NCI-H2107 treated with DMSO at 0.1 percent for 48 hours (cell line): ENCODE data around the gene PDCD10.
A peak's percentile ranks its signal among the peaks of the same experiment; 100 is the strongest.

ENCODE experiments used
- DNase-seq: peaks from one replicate; lab custom pipeline; 2025; ENCODE audit not compliant: unreplicated experiment; lab: John Stamatoyannopoulos, UW

The PDCD10 gene

DNA sequence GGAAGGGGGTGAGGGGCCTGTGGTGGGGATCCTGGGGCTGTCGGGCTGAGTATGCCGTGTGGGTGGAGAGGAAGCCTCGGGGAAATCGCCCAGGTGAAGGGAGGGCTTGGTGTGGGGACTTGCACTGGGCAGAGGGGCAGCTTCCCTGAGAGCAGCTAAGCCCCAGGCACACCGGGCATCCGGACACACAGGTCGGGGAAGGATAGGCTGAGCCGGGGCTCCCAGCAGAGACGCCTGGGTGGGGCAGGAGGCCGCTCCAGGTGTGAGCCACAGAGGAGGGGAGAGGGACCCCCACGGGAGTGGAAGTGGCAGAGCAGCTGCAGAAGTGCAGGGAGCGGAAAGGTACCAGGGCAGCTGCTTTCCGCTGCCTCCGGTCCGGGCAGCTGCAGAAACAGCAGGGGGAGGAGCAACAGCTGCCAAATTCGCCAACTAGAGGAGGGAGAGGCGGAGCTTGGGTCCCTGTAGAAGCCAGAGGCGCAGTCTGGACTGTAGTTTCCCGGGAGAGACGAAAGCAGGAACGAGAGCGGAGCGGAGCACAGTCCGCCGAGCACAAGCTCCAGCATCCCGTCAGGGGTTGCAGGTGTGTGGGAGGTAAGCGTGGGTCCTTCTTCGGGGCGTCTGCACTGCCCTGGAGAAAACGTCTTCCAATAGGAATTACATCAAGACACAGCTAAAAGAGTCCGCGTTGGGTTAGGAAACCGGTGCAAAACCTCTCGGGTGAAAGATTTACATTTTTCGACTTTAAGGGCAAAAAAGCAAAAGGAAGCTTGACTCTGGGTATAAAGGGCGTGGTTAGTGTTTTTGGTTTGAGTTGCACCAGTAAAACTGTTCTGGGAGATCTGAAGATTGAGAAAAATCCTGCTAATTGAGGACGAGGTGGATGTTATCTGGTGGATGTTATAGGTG lies 794 bp upstream of the PDCD10 start, which contains the start of gene SERPINI1:
Gene SERPINI1, plus strand, starts transcription at position 489 of the 906 bp plus-strand sequence. CDS start 53,408 bp downstream, outside the sequence.
- peak; percentile 98 for DNase-seq

DNA sequence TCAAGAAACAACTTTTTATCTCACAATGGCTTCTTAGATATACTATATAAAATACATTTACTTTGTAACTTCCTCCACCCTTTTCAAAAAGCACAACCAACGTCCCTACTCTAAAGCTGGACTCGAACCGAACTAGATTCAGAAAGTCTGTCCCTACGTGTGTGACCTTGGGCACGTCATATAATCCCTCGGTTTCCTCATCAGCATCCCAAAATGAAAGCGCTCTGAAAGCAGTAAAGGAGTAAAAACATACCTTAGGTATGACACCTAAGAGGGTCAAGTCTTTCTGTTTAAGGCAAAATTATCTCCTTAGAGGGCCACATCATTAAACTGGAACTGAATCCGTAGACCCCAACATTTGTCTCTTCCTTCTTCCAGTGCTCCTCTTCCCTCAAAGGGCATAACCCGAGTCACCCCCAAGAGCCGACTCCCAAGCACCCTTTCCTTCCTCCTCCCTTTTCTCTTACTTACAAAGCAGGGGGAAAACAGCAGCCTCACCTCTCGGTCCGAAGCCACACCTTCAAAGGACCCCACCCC lies 663 bp downstream of the PDCD10 start:
- DNase-seq = peak; percentile 38

DNA sequence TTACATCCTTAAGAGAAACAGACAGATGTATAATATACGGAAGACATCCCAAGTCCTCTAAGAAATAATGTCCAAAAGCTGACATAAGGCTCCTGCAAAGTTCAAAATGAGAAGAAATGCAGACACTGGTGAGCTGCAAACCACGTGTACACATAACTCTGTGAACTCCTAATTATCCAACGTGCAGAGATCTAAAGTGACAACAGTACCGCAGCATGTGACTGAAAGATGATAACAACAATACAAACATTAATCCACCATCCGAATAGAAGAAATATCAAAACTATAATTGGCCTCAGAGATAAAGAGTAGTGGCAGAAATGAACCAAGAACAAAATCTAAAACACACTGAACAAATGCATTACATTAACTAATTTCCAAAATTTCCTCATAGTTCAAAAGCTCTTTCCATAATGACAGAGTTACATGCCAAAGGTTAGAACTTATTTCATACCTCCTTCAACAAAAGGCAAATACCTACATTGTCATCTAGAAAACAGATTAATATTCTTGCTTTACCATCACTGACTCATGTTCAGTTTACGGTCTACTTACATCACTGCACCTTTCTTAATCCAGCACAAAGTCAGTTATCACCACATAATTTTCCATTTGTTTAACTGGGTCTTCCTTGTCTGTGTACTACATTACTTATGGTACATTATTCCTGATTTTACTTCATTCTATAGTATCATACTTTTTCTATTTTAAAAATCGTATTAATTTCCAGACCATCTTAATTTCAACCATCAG lies 2.2 kb downstream of the PDCD10 start:
- no peak for DNase-seq

DNA sequence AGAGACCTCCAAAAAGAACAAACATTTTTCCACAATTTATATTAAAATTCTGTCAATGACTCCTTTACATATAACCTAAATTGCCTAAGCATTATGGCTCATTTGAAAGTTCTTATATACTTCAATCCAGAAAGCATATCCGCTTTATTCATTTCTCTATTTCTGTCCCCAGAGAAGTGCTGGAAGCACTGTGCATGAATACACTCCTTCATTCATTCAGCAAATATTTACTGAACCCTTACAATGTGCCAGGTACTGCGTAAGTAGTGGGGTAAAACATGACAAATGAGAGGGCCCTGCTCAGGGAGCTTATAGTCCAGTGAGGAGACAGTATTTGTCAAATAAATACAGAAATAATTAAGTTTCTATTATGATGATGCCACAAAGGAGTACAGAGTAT lies 3.3 kb downstream of the PDCD10 start:
- DNase-seq = no peak

DNA sequence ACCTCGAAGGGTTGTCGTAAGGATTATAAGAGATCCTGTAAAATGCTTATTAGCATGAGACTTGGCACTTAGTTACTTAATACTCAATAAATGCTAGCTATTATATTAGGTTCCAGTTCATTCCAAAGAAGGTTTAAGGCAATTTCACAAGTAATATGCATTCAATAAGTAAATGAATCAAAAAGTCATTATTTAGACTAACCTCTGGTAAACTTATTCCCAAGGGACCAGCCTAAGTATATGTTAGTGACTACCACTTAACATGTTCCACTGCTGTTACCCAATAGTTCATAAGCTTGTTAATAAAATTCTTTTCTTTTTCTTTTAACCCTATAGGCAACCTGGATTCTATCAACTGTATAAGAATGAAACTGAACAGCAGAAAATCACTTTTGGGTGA lies 5.1 kb downstream of the PDCD10 start:
- no peak for DNase-seq

DNA sequence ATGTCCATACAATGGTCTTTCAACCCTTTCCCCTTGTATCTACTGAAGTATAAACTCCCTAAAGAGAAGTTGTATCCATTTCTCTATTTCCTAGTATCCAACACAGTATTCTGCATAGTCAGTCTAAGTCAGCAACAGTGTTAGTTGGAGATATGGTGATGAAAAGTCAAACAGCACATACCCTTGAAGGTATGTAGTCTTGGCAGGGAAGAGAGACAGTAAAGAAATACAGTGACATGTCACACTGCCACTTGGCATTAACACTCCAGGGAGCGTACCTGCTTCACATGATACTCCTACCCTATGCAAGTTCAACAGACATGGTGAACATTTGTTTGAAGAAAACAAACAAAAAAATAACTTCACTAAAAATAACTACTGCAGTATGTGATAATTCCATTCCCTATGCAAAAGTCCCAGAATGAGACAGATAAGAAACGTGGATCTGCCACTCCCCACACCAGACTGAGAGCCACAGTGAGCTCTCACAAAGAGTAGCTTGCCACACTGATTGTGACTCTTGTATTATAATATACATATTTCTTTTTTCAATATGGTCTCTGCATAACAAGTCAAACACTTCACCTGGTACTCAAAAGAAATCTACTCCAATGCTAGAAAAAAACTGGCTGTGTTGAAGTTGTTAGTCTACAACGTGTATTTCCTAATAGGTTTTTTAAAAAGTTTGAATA lies 5.9 kb downstream of the PDCD10 start:
- no peak for DNase-seq

DNA sequence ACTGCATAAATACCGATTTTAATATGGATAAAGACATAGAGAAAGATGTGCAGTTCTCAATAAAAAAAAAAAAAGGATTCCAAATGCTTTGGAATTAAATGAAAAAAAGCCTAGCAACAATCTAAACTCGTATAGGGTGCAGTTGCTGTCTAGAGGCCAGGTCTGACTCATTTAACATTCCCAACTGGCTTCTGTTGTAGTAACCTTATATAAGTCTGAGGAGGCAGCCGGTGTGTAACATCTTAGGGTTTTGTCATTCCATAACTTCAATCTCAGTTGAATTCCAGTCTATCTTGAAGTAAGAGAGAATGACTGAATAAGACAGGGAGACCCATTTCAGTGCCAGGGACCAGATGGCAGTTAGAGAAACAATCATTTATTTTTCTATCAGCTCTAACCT lies 6.5 kb downstream of the PDCD10 start:
- DNase-seq = no peak

DNA sequence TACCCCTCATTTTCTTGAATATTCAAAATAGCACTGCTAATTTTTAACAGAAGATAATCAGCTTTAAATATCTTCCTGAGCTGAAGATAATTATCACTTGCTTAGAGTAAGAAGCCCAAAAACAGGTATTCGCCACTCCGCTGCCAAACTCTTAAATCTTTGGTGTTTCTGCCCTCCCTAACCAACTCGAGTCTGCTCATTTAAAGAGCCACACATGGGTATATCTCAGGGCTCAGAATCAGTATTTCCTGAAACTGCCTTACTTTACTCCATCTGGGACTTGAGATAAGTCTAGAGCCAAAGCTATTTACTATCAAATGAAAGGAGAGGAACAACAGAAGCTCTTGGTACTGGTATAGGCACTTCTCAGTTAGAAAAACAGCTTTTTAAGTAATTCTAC lies 10.8 kb downstream of the PDCD10 start:
- DNase-seq = no peak

DNA sequence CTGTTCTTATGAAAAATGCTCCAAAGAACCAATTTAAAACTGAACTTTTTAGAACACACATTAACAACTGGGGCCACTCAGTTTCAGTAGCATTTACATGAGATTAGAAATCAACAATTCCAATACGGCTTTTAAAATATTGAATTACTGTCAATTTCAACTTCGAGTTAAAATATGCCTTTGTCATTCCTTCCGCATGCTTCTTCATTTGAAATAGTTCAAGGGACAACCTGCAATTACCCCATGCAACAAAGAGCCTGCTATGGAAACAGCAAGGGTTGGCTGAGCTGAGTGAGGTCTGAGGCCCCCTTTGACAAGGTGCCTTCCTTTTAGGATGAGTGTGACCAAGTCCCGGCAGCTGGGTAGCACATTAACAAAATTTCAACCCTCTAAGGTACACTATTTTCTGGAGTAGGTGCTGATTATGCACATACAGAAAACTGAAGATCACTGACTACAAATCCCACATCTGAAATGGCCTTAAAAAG lies 11.6 kb downstream of the PDCD10 start:
- DNase-seq = no peak

DNA sequence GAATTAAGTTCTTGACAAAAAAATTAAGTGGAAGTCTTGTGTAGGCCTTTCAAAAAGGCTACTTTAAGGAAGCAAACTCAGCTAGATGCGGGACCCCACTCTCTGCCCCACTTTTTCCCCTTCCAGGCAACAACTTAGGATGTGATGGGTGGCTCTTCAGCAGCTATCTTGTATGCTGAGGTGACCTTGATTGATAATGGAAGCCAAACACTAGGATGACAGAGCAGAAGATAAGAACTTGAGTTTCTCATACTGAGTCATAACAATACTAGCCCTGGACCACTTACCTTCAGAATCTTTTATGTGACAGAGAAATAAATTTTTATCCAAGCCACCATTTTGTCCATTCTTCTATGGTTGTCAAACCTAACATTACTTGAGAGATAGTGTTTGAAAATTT lies 16.1 kb downstream of the PDCD10 start:
- DNase-seq = no peak

DNA sequence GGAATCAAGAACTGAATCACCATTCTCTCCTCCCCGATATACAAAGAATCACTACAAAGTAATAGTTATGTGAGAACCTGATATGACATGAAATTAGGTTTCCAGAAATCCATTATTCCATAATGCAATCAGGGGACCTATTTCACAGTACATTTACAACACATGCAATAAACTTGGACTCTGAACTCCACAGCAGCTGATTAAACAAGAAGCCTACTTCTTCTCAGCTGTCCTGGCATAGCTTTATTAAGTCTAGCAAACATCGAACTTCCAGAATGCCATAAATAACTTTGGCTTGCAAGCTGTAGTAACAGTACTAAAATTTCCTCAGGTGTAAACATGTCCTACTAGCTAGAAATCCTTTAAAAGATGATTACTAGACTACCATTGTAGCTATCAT lies 17.8 kb downstream of the PDCD10 start:
- no peak for DNase-seq

DNA sequence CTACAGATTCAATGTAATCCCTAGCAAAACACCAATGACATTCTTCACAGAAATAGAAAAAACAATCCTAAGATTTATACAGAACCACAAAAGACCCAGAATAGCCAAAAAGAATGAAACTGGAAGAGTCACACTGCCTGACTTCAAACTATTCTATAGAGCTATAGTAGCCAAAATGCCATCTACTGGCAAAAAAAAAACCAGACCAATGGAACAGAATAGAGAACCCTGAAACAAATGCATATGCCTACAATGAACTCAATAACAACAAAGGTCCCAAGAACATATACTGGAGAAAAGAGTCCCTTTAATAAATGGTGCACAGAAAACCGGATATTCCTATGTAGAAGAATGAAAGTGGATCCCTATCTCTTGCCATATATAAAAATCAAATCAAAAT lies 19.8 kb downstream of the PDCD10 start:
- no peak for DNase-seq

DNA sequence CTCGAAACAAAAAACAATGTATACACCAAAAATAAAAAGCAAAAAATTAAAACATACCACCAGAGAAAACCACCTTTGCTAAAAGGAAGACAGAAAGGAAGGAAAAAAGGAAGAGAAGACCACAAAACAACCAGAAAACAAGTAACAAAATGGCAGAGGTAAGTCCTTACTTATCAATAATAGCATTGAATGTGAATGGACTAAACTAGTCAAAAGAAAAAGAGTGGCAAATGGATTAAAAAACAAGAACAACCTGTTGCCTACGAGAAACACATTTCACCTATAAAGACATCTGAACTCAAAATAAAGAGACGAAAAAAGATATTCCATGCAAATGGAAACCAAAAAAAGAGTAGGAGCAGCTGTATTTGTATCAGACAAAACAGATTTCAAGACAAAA lies 22.2 kb downstream of the PDCD10 start:
- no peak for DNase-seq

DNA sequence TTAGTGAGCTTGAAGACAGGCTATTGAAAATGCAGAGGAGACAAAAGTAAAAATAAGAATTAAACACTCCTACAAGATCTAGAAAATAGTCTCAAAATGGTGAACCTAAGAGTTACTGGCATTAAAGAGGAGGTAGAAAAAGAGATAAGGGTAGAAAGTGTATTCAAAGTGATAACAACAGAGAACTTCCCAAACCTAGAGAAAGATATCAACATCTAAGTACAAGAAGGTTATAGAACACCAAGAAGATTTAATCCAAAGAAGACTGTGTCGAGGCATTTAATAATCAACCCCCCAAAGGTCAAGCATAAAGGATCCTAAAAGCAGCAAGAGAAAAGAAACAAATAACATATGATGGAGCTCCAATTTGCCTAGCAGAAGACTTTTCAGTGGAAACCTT lies 23.3 kb downstream of the PDCD10 start:
- no peak for DNase-seq

DNA sequence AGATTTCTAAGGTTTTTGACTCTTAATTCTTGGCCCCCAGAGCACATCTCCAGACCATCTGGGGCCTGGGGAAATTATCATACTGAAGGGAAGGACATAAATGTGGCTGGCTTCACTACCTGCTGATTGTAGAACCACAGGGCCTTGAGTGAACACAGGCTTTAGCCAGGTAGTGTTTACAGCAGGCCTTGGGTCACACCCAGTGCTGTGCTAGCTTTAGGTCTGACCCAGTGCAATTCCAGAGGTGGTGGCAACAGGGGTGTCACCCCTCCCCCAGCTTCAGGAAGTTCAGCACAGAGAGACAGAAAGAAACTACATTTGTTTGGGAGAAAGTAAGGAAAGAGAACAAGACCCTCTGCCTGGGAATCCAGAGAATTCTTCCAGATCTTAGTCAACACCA lies 24.1 kb downstream of the PDCD10 start:
- DNase-seq = no peak

DNA sequence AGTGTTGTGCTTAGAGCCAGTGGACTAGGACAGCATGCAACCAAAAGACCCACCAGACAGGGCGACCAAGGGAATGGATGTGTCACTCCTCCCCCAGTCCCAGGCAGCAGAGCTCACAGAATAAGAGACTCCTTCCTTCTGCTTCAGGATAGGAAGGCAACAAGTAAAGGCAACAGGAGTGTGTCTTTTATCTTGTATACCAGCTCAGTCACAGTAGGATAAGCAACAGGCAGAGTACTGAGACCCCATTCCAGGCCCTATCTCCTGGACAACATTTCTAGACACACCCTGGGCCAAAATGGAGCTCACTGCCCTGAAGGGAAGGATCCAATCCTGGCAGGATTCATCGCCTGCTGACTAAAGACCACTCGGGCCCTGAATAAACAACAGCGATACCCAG lies 25.0 kb downstream of the PDCD10 start:
- DNase-seq = no peak

DNA sequence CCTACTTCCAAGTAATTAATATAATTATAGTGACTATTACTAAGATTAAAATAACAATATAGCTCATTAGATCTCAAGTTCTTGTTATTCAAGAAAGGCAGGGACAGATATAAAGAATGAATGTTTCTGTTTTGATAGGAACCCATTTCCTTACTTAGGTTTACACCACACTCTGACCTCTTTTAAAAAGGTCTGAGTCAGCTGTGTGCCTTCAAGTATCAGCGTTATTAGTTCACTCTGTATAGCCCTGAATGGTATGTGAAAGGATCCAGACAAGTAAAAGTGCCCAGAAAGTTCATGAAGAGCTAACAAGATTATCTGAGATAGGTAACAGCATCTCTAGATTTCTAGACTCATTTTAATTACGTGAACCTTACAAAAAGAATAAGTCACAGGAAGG lies 28.9 kb downstream of the PDCD10 start:
- DNase-seq = no peak

DNA sequence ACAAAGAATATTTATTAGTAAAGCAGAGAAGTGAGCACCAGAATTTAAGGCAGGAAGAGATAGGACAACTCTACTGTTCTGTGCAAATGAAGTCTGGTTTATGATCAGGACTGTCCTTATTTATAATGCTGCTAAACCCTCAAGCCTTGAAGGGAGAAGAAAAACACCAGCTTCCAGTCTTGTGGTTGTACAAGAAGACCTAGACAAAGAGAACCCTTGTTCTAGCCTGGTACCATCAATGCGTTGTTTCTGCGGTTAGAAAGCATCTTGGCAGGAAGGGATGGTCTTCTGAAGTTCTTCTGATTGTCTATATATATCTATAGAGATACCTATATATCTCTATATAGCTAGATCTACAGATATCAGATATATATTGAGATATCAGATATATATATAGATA lies 33.8 kb downstream of the PDCD10 start:
- DNase-seq = no peak

DNA sequence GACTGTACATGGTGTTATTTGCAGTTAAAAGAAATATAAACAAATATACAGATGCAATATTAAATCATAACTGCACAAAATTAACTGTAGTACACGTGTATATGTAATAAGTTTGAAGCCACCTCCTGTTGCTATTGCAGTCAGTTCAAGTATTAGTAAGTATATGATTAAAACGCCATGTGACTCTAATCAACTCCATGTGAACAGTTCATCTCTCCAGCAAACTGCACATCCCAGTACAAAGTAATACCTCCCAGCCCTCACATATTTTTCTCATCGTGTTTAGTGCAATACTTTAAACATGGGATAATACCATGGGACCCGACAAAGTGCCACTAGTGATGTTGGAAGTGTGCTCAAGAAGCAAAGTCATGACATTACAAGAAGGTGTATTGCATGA lies 34.6 kb downstream of the PDCD10 start:
- no peak for DNase-seq

DNA sequence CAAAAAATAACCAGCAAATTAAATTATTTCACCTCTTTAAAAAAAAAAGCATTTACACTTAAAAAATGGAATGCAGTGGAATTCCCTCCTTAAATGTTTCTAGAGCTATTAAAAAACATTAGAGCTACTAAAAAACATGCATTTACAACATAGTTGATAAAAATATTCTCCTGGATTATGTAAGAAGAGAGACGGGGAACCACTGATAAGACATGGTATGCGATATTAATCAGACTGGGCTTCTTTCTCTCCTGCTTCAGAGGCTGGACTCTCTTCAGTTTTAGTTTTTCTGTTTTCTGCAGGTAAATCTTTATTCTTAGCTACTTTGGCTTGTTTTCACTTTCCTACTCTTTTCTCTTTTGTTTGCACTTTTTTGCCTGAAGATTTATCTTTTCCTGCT lies 40.6 kb downstream of the PDCD10 start:
- DNase-seq = no peak

DNA sequence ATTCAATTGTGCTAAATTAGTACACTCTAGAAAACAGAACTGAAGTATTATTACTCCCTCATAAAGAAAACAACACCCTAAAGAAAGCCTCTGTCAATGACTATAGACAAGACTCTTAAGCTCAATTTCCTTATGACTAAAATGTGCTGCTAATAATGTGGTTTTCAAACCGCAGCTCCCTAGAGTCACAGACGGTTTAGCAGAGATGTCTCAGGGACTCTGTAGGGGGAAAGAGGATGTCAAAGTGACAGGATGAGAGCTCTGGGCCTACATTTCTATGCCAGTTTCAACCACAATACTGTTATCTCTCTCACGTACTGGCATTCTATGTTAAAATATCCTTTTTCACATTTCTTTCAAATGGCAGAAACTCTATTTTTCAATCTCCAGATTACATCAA lies 43.3 kb downstream of the PDCD10 start:
- DNase-seq = peak; percentile 25
